Breast epithelium (tissue), 4 donors: ENCODE results near the gene DNAJC3. TPM values are rescaled to one million over a fixed set of nuclear protein-coding genes. Genes with fewer than 3 reads are reported as not detected.

Experiments used
- DNase-seq, 2 donors: peaks; one replicate each; pipeline ENCODE4 v3.0.0-alpha.2; 2019; ENCODE audit warnings: low spot score in 2 of 2
- H3K27ac ChIP-seq, 2 donors: fragments of 200-600 bp; sonication (generic) in 1 of 2; one replicate each; pipeline ENCODE4 v1.5.1; 2016 to 2019; ENCODE audit warnings: mild to moderate bottlenecking in 1 of 2
- H3K27me3 ChIP-seq, 2 donors: fragments of 200-600 bp; sonication (generic) in 1 of 2; one replicate each; pipeline versions ENCODE4 v1.5.1 to v1.6.0; 2017 to 2019; ENCODE audit warnings: control low read depth in 1 of 2, mild to moderate bottlenecking in 1 of 2
- H3K36me3 ChIP-seq: fragments of 200-600 bp; one replicate; pipeline ENCODE4 v1.5.1; 2019
- H3K4me1 ChIP-seq, 2 donors: fragments of 200-600 bp; sonication (generic); one replicate each; pipeline ENCODE4 v1.5.1; 2016 to 2019; ENCODE audit warnings: control low read depth in 1 of 2
- H3K4me3 ChIP-seq, 3 donors: fragments of 200-600 bp; sonication (generic); 1 replicate in 2 of 3; 2 replicates in 1 of 3; pipeline ENCODE4 v1.5.1; 2016 to 2019; ENCODE audit warnings: mild to moderate bottlenecking in 3 of 3, moderate library complexity in 2 of 3
- H3K9me3 ChIP-seq, 2 donors: fragments of 200-600 bp; sonication (generic) in 1 of 2; one replicate each; pipeline ENCODE4 v1.5.1; 2016 to 2019; ENCODE audit warnings: control low read depth in 1 of 2
- POLR2A ChIP-seq: fragments of 450-650 bp; IDR thresholded peaks from one replicate; pipeline ENCODE4 v1.6.1; 2016; ENCODE audit warnings: antibody characterized with exemption, mild to moderate bottlenecking, moderate library complexity
- POLR2AphosphoS5 ChIP-seq, 3 donors: sonication (generic); formaldehyde crosslinking; IDR thresholded peaks; one replicate each; pipeline ENCODE4 v1.6.1; 2017; ENCODE audit warnings: antibody characterized with exemption in 3 of 3
- intact Hi-C: fragments of 100-400 bp; cut with DNase I; formaldehyde crosslinking; loops from one replicate; pipeline ENCODE4 v1.15.1; 2023; ENCODE audit warnings: low total_unique reads
- total RNA-seq, 3 donors: library from RNA; depleted of rRNA; stranded (reverse); fragments of >200 nt; gene quantifications; one replicate each; pipeline ENCODE4 v1.1.0, GENCODE V29; 2016
- TF ChIP-seq, protein P1 (sequence below), 3 donors: fragments of 450-650 bp; IDR thresholded peaks; one replicate each; pipeline ENCODE4 v1.5.1; 2016 to 2017; ENCODE audit warnings: antibody characterized with exemption in 3 of 3, mild to moderate bottlenecking in 3 of 3, moderate library complexity in 3 of 3

Gene DNAJC3
- total RNA-seq, 3 donors from 2014 or later, result 44.3 to 62.3 (median 60.3) TPM

DNA sequence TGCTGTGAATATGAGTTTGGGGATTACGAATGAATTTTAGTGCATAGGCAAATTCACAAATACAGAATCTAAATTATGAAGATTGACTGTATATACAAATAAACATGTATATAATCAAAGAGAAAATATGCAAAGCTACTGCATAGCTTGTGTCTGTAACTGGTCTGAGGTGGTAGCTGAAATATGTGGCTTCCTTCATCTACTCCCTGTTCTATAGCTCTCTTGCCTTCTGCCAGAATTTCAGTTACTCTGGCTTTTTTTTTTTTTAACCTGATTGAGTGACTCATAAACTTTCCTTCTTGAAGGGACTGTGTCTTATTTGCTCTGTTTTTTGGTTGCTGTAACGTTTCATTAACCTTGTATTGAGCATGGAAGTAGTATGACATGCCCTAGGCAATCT lies 26.6 kb downstream of the DNAJC3 start:
- Histone ChIP-seq H3K4me3 (no peak overlapping the region), H3K4me1 (peaks cover 0 to 8% of the 10 kb centered on the region in 2 donors), H3K27me3 (no peaks in the 10 kb centered on the region), H3K36me3 (no peaks in the 10 kb centered on the region), H3K9me3 (no peaks in the 10 kb centered on the region), H3K27ac (no peak overlapping the region)
- TF ChIP-seq, protein P1, sequence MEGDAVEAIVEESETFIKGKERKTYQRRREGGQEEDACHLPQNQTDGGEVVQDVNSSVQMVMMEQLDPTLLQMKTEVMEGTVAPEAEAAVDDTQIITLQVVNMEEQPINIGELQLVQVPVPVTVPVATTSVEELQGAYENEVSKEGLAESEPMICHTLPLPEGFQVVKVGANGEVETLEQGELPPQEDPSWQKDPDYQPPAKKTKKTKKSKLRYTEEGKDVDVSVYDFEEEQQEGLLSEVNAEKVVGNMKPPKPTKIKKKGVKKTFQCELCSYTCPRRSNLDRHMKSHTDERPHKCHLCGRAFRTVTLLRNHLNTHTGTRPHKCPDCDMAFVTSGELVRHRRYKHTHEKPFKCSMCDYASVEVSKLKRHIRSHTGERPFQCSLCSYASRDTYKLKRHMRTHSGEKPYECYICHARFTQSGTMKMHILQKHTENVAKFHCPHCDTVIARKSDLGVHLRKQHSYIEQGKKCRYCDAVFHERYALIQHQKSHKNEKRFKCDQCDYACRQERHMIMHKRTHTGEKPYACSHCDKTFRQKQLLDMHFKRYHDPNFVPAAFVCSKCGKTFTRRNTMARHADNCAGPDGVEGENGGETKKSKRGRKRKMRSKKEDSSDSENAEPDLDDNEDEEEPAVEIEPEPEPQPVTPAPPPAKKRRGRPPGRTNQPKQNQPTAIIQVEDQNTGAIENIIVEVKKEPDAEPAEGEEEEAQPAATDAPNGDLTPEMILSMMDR (IDR thresholded peaks at IDR 0.05), result no peak
- no peak for TF ChIP-seq POLR2AphosphoS5 (IDR thresholded peaks at IDR 0.05)
- no peak for TF ChIP-seq POLR2A
- intact Hi-C loops, result no loop called here
- DNase-seq, result no peak

- intact Hi-C loops, result no loop called here
- H3K4me3 ChIP-seq, result no peak overlapping the region
- H3K27ac ChIP-seq, result no peak overlapping the region
- DNase-seq, result no peak
- H3K9me3 ChIP-seq, result no peaks in the 10 kb centered on the region
- H3K4me1 ChIP-seq, result peaks cover 0 to 11% of the 10 kb centered on the region in 2 donors
- H3K36me3 ChIP-seq, result no peaks in the 10 kb centered on the region
- no peaks in the 10 kb centered on the region for H3K27me3 ChIP-seq
- TF ChIP-seq POLR2A (no peak), POLR2AphosphoS5 (IDR thresholded peaks at IDR 0.05) (no peak)
- TF ChIP-seq, protein P1 (IDR thresholded peaks at IDR 0.05), result no peak
These were observed 27.6 kb downstream of the DNAJC3 start for GRCh38 chr13:95704510-95704909.

DNA sequence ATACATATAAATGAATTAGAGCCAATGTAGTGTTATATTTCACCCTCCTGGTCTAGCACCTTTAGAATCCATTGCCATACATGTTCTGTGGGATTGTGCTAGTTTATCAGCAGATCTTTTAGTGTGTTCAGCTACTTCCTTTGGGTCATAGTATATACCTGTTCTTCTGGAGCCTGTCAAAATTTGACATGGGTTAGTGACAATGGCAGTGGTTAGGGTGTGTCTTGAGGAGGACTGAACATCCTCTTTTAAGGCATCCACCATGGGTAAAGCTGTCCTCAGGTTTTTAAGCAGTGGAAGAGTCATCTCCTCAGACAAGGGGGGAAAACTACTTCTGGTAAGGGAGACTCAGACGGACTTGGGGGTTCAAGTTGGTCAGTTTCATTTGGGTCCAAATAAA lies 29.4 kb downstream of the DNAJC3 start:
- intact Hi-C loops, result no loop called here
- H3K4me3 ChIP-seq, result no peak overlapping the region
- DNase-seq, result no peak
- H3K9me3 ChIP-seq, result no peaks in the 10 kb centered on the region
- no peaks in the 10 kb centered on the region for H3K36me3 ChIP-seq
- no peaks in the 10 kb centered on the region for H3K27me3 ChIP-seq
- no peak overlapping the region for H3K27ac ChIP-seq
- peaks cover 0 to 11% of the 10 kb centered on the region in 2 donors for H3K4me1 ChIP-seq
- TF ChIP-seq, protein P1 (IDR thresholded peaks at IDR 0.05), result no peak

GRCh38 chr13:95707035-95707434 lies 30.1 kb downstream of the DNAJC3 start:
- intact Hi-C loops, result no loop called here
- no peaks in the 10 kb centered on the region for H3K9me3 ChIP-seq
- no peaks in the 10 kb centered on the region for H3K27me3 ChIP-seq
- no peak for DNase-seq
- TF ChIP-seq POLR2A (no peak), POLR2AphosphoS5 (IDR thresholded peaks at IDR 0.05) (no peak)
- TF ChIP-seq, protein P1 (IDR thresholded peaks at IDR 0.05), result no peak
- no peaks in the 10 kb centered on the region for H3K36me3 ChIP-seq
- peaks cover 0 to 11% of the 10 kb centered on the region in 2 donors for H3K4me1 ChIP-seq
- H3K4me3 ChIP-seq, result no peak overlapping the region
- no peak overlapping the region for H3K27ac ChIP-seq

GRCh38 chr13:95707442-95708390 lies 30.8 kb downstream of the DNAJC3 start:
- no peak for DNase-seq
- intact Hi-C loops, result no loop called here
- no peak overlapping the region for H3K27ac ChIP-seq
- H3K36me3 ChIP-seq, result no peaks in the 10 kb centered on the region
- TF ChIP-seq POLR2AphosphoS5 (IDR thresholded peaks at IDR 0.05) (no peak), POLR2A (no peak)
- TF ChIP-seq, protein P1 (IDR thresholded peaks at IDR 0.05), result no peak
- H3K4me3 ChIP-seq, result no peak overlapping the region
- peaks cover 0 to 11% of the 10 kb centered on the region in 2 donors for H3K4me1 ChIP-seq
- H3K27me3 ChIP-seq, result no peaks in the 10 kb centered on the region
- no peaks in the 10 kb centered on the region for H3K9me3 ChIP-seq
